ENCODE data around the gene VWA8.

Gene VWA8

GRCh38 chr13:41973247-41973741 is 12.4 kb upstream of the VWA8 start:
- no peak for DNase-seq (ENCODE audit: low read depth)
- H3K4me3 ChIP-seq (ENCODE audit: low read depth, low read length): no peak overlapping the region
- no peak for TF ChIP-seq MYC (IDR thresholded peaks at IDR 0.05; ENCODE audit: low read depth, low read length)
- no peak for TF ChIP-seq MAX (IDR thresholded peaks at IDR 0.05; ENCODE audit: low read depth, low read length)
- no peak for TF ChIP-seq POLR2A (IDR thresholded peaks at IDR 0.05; ENCODE audit: extremely low read depth, insufficient read length)
- no peak for TF ChIP-seq CTCF (IDR thresholded peaks at IDR 0.05; ENCODE audit: low read depth, low read length)

- H3K4me3 ChIP-seq (ENCODE audit: low read depth, low read length): no peak overlapping the region
- TF ChIP-seq CTCF (IDR thresholded peaks at IDR 0.05; ENCODE audit: low read depth, low read length): no peak
- no peak for TF ChIP-seq MAX (IDR thresholded peaks at IDR 0.05; ENCODE audit: low read depth, low read length)
- TF ChIP-seq POLR2A (IDR thresholded peaks at IDR 0.05; ENCODE audit: extremely low read depth, insufficient read length): no peak
- no peak for TF ChIP-seq MYC (IDR thresholded peaks at IDR 0.05; ENCODE audit: low read depth, low read length)
- no peak for DNase-seq (ENCODE audit: low read depth)
Measured at GRCh38 chr13:41971848-41972247, 10.9 kb upstream of the VWA8 start.

- TF ChIP-seq MYC (IDR thresholded peaks at IDR 0.05; ENCODE audit: low read depth, low read length): no peak
- TF ChIP-seq POLR2A (IDR thresholded peaks at IDR 0.05; ENCODE audit: extremely low read depth, insufficient read length): no peak
- no peak for TF ChIP-seq MAX (IDR thresholded peaks at IDR 0.05; ENCODE audit: low read depth, low read length)
- TF ChIP-seq CTCF (IDR thresholded peaks at IDR 0.05; ENCODE audit: low read depth, low read length): no peak
- no peak overlapping the region for H3K4me3 ChIP-seq (ENCODE audit: low read depth, low read length)
- no peak for DNase-seq (ENCODE audit: low read depth)
Measured at GRCh38 chr13:41970918-41971317, 10.0 kb upstream of the VWA8 start.

GRCh38 chr13:41970022-41970421 is 9.1 kb upstream of the VWA8 start:
- H3K4me3 ChIP-seq (ENCODE audit: low read depth, low read length): no peak overlapping the region
- DNase-seq (ENCODE audit: low read depth): no peak
- no peak for TF ChIP-seq POLR2A (IDR thresholded peaks at IDR 0.05; ENCODE audit: extremely low read depth, insufficient read length)
- TF ChIP-seq MYC (IDR thresholded peaks at IDR 0.05; ENCODE audit: low read depth, low read length): no peak
- no peak for TF ChIP-seq CTCF (IDR thresholded peaks at IDR 0.05; ENCODE audit: low read depth, low read length)

- no peak for DNase-seq (ENCODE audit: low read depth)
- no peak for TF ChIP-seq MAX (IDR thresholded peaks at IDR 0.05; ENCODE audit: low read depth, low read length)
- TF ChIP-seq POLR2A (IDR thresholded peaks at IDR 0.05; ENCODE audit: extremely low read depth, insufficient read length): no peak
- no peak for TF ChIP-seq CTCF (IDR thresholded peaks at IDR 0.05; ENCODE audit: low read depth, low read length)
- no peak for TF ChIP-seq MYC (IDR thresholded peaks at IDR 0.05; ENCODE audit: low read depth, low read length)
Measured at GRCh38 chr13:41969072-41969471, 8.2 kb upstream of the VWA8 start.

GRCh38 chr13:41966671-41967070 is 5.8 kb upstream of the VWA8 start:
- no peak overlapping the region for H3K4me3 ChIP-seq (ENCODE audit: low read depth, low read length)
- TF ChIP-seq MAX (IDR thresholded peaks at IDR 0.05; ENCODE audit: low read depth, low read length) (no peak), MYC (IDR thresholded peaks at IDR 0.05; ENCODE audit: low read depth, low read length) (no peak), POLR2A (IDR thresholded peaks at IDR 0.05; ENCODE audit: extremely low read depth, insufficient read length) (no peak), CTCF (IDR thresholded peaks at IDR 0.05; ENCODE audit: low read depth, low read length) (no peak)
- no peak for DNase-seq (ENCODE audit: low read depth)

More at GRCh38 chr13:41969072-41969471, 8.2 kb upstream of the VWA8 start:
- H3K4me3 ChIP-seq (ENCODE audit: low read depth, low read length): no peak overlapping the region

Measured in NB4 (cell line).